ENCODE data around the gene CLEC10A.
"Not testable (repeated sequence)": the region's sequence is repeated elsewhere in the genome, so short reads cannot be mapped to it uniquely, and the experiment has no call there.

CLEC10A gene

GRCh38 chr17:7070712-7071111 is 9.3 kb downstream of the CLEC10A start:
- no peak for DNase-seq

GRCh38 chr17:7068268-7068667 is 11.8 kb downstream of the CLEC10A start:
- DNase-seq: no peak

- no peak for DNase-seq
Measured at GRCh38 chr17:7067198-7067597, 12.9 kb downstream of the CLEC10A start.

GRCh38 chr17:7064261-7064660 is 15.8 kb downstream of the CLEC10A start:
- peak; percentile 28 for DNase-seq

DNA sequence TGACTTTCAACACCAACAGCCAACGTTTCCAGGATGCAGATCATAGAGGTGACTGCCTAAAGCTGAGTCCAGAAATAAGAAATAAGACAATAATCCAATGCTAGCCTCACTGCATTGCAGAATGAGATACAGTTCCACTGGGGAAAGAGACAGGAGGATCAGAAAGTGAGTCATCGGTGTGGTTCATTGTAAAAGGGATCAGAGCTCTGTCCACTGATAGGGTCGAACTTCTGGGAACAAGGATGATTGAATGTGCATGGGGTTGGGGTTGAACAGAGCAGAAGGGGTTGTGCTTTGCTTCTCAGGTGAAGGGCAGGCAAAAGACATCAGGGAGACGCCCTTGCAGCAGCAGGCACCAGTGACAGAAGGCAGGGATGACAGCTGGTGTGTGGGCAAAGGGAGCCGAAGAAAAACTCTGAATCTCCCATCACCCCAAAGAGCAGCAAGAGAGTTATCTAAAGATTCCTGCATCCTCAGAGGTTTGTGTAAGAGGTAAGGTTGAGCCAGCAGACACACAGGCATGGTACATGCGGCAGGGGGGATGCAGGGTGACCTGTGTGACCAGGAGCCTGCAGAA is 16.4 kb downstream of the CLEC10A start:
- no peak for DNase-seq

DNA sequence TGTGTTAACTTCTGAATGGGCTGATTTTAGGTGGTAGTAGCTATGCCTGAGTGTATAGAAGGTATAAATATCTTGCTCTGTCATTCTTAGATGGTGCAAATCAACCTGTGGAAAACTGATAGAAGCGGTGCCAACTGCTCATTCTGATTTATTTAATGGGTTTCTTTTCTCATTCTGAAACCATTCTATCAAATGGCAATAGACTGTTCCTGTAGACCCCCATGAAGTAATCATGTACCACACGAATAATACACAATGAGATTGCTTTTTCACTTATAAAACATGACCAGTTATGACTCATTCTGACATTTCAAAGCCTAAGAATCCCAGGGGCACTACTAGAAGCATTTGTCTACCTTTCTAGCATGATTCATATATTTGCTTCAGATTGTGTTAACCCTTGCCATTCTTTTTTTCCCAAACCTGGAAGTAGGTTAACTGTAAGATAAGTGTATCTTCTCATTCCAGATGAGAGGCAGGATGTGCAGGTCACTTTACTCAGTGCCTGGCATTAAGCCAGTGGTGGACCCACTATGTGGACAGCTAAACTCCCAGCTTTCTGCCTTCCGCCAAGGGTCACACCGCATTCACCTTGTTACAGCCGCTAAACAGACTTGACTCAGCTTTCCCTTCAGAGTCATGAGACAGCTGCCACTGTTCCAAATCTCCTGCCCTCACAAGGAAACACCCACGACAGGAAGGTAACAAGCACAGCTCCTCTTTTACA is 19.7 kb downstream of the CLEC10A start:
- DNase-seq: no peak

GRCh38 chr17:7058831-7059447 is 21.1 kb downstream of the CLEC10A start:
- no peak for DNase-seq

GRCh38 chr17:7056386-7056785 is 23.7 kb downstream of the CLEC10A start:
- DNase-seq: no peak

- not testable (repeated sequence) for DNase-seq
Measured at GRCh38 chr17:7050583-7050982, 29.5 kb downstream of the CLEC10A start.

DNA sequence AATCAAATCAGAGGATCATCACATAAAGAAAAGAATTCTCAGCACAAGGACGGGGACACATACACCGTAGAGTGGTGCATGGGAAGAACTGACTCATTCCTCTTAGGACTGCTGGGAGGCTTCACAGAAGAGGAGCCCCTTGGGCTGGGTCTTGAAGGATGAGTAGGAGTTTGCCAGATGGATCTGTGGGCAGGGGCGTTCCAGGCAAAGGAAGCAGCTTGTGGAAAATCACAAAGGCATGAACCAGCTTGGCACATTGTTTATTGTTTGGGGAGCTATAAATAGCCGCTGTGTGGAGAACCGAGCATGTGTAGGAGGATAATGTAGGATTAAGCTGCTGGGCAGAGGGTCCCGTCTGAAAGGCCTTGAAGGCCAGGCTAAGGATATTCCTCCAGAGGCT is 31.1 kb downstream of the CLEC10A start:
- no peak for DNase-seq

DNA sequence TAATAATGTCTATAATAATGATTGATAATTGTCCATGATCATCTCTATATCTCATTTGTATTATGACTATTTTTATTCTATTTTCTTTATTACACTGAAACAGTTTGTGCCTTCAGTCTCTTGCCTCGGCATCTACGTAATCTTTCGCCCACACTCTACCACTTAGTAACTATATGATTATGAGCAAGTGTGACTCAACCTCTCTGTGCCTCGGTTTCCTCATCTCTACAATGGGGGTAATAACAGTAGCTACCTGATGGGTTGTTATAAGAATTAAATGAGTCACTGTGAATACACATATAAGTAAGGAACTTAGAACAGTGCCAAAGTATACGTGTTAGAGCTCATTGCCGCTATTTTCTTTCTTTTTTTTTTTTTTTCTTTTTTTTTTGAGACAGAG is 32.5 kb downstream of the CLEC10A start:
- no peak for DNase-seq

- not testable (repeated sequence) for DNase-seq
Measured at GRCh38 chr17:7046725-7047397, 33.2 kb downstream of the CLEC10A start.

DNA sequence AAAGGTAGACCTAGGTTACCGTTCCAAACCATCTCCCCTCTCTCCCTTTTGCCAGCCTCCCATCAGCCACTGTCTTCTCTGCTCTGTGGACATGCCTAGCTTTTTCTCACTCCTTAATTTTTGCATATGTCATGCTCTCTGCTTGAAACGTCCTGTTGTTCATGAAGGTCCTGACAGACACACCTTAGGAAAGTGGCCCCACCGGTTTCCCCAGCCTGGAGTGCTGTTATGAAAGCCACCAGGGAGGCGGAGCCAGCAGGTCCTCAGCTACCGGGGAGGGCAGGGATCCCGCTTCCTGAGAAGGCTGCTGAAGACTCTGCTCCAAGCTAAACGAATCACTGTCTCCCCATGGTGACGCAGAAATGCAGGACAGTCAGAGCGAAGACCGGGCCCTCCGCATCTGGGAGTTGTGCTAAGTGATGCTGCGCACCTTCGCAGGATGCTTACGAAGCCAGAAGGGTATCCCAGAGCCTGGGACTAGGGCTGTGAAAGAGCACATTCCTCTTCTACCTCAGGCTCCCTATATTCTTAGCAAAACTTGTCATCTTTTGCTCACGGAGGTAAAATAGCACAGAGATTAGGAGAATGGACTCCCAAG is 33.8 kb downstream of the CLEC10A start:
- DNase-seq: no peak

DNA sequence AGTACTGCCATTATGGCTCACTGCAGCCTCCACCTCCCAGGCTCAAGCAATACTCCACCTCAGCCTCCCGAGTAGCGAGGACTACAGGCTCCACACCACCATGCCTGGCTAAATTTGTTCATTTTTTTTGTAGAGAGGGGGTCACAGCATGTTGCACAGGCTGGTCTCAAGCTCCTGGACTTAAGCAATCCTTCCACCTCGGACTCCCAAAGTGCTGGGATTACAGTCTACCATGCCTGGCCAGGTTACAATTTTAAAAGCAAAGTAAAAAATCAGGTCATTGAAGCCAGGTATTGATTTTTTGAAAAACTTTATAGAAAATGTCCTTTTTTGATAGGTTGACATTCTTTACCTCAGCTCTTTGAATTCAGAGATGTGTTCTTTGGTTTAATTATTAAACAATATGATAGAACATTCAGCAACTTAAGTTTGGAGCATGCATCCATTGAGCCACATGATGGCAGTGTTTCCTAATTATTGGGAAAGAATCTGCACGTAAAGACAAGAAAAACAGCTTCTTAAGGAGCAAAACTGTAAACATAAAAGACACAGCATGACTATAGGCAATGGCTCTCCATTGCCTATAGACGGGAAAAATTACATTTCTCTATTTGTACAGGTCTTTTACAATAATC is 34.4 kb downstream of the CLEC10A start:
- no peak for DNase-seq

DNA sequence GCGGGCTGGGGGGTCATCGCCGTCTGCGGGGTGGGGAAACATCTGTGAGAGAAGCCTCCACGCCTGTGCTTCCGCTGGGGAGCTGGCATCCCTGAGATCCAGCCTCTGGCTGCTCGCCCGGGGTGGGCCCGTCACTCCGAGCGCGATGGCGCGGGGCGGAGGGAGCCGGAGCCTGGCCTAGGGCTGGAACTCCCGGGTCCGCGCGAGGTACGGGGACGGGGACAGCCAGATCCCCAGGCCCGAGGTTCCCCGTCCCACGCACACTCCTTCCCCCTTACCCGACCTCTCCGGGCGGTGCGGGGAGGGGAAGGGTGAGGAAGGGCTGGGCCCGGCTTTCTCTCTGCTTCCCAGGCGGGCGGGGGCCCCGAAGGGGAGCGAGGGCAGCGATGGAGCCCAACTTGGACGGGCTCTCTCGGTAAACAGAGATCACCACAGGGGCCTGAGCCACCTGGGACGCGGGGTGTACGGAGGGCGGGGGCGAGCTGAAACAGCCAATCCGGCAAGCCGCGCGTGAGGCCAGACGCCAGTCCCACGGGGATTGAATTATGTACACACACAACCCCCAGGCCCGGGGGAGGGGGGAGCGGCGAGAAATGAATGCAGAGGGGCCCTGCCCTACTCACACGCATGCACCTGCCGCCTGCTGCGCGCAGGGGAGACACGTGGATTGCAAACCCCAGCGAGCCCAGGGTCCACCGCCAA is 36.4 kb downstream of the CLEC10A start, which contains the start of gene SLC16A11:
TSS of gene SLC16A11 (minus strand) at position 596 of the 702 bp plus-strand sequence. CDS start at position 17, 579 bp downstream.
- no peak for DNase-seq

GRCh38 chr17:7043182-7043496 is 36.9 kb downstream of the CLEC10A start:
- no peak for DNase-seq

- no peak for DNase-seq
Measured at GRCh38 chr17:7042501-7043181, 37.4 kb downstream of the CLEC10A start.

DNA sequence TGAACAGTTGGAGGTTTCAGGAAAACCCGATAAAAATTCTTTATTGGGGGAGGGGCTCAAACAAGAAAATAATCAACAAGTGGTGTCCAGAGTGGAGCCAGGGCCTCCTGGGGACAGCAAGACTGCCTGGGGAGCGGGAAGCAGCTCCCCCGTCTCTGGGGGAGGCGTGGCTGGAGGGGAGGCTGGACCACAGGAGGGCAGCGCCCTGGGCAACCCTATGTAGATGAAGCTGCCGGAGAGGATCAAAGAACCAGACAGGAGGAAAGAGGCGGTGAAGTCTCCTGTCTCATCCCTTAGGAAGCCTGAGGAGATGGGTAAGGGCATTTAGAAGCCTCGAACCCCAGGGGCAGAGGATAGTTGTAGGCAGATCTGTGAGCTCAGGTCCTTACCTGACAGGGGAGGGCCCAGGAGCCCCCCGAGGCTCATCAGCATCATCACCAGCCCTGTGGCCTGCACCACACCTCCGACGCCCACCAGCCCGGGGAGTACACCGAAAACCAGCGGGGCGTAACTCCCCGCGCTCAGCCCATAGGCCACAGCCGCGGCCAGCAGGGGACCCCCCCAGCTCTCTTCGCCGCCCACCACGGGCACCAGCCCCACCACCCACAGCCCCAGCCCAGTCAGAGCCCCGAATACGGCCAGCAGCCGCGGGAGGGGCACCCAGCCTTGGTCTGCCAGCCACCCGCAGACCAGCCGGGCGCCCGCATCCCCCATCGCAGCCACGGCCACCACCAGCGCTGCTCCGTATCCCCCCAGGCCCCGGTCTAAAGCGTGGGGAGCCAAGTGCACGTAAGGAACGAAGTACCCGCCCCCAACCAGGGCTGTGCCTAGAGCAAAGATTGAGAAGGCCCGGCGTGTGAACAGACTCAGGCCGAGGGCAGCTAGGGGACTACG is 38.2 kb downstream of the CLEC10A start:
- DNase-seq: no peak

DNA sequence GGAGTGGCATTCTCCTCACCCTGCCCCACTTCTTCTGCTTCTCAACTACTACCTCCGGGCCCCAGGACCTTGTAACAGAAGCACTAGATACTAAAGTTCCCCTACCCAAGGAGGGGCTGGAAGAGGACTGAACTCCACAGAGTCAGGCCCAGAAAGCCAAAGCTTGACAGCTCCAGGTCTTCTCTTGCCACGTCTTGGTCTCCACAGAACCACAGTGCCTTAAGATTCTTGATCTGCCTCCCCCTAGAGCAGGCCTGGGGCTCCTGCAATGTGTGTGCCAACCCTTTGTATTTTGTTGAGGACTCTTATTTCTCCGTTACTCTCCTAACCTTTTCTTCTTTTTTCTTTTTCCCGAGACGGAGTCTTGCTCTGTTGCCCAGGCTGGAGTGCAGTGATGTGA is 40.2 kb downstream of the CLEC10A start:
- no peak for DNase-seq

GRCh38 chr17:7038025-7038862 is 41.8 kb downstream of the CLEC10A start:
- no peak for DNase-seq

Measured in DMS 273 treated with DMSO at 0.1 percent for 48 hours (cell line).